Renal pelvis (tissue), 3 donors: ENCODE results near the gene RITA1. TPM values are rescaled to one million over a fixed set of nuclear protein-coding genes. Genes with fewer than 3 reads are reported as not detected.

Experiments
- polyA plus RNA-seq, 3 donors: library from polyadenylated mRNA; unstranded; fragments of 120-200 nt; gene quantifications; one replicate each; pipeline ENCODE4 v1.2.1, GENCODE V29; 2013; ENCODE audit not compliant: insufficient read length in 3 of 3

RITA1 gene
- polyA plus RNA-seq, 3 donors = 17.2 to 21.5 (median 20.5) TPM

Other genes with a start within 250 kb of the RITA1 start
- 10 to 100 TPM in 1 of 3 donors, 1 to 10 TPM in 2; 7.6 to 10.8 (median 9.4) TPM for gene OAS3, start 247.2 kb upstream of the RITA1 start, polyA plus RNA-seq
- 1 to 10 TPM; 5.4 to 6.9 (median 6.0) TPM for gene OAS2, start 207.2 kb upstream of the RITA1 start, polyA plus RNA-seq
- gene DTX1, start 129.0 kb upstream of the RITA1 start, polyA plus RNA-seq = 10 to 100 TPM; 12.2 to 14.5 (median 13.6) TPM
- 10 to 100 TPM in 1 of 3 donors, 1 to 10 TPM in 2; 8.7 to 10.6 (median 9.9) TPM for gene RASAL1, start 50.0 kb upstream of the RITA1 start, polyA plus RNA-seq
- gene CFAP73, start 36.0 kb upstream of the RITA1 start, polyA plus RNA-seq = 1 to 10 TPM; 1.2 to 2.2 (median 1.4) TPM
- 100 to 1,000 TPM in 1 of 3 donors, 10 to 100 TPM in 2; 71.7 to 106 (median 97.1) TPM for gene DDX54, start 243 bp upstream of the RITA1 start, polyA plus RNA-seq
- 10 to 100 TPM; 32.7 to 49.4 (median 47.8) TPM for gene TPCN1, start 35.7 kb downstream of the RITA1 start, polyA plus RNA-seq
- gene SLC8B1, start 149.4 kb downstream of the RITA1 start, polyA plus RNA-seq = 10 to 100 TPM; 14.2 to 20.6 (median 14.9) TPM
- gene PLBD2, start 172.9 kb downstream of the RITA1 start, polyA plus RNA-seq = 10 to 100 TPM; 16.6 to 23.0 (median 21.8) TPM
- under 1 TPM; 0.19 to 0.53 (median 0.45) TPM for gene SDS, start 218.2 kb downstream of the RITA1 start, polyA plus RNA-seq
- 10 to 100 TPM; 15.4 to 18.2 (median 16.2) TPM for gene SDSL, start 236.7 kb downstream of the RITA1 start, polyA plus RNA-seq